ENCODE results near the gene MARVELD1.

MARVELD1 gene

GRCh38 chr10:97717627-97718026 is 4.1 kb downstream of the MARVELD1 start:
- H3K4me3 ChIP-seq (ENCODE audit: low read depth, low read length), result no peak overlapping the region
- DNase-seq (ENCODE audit: low read depth), result no peak
- TF ChIP-seq, protein P1, sequence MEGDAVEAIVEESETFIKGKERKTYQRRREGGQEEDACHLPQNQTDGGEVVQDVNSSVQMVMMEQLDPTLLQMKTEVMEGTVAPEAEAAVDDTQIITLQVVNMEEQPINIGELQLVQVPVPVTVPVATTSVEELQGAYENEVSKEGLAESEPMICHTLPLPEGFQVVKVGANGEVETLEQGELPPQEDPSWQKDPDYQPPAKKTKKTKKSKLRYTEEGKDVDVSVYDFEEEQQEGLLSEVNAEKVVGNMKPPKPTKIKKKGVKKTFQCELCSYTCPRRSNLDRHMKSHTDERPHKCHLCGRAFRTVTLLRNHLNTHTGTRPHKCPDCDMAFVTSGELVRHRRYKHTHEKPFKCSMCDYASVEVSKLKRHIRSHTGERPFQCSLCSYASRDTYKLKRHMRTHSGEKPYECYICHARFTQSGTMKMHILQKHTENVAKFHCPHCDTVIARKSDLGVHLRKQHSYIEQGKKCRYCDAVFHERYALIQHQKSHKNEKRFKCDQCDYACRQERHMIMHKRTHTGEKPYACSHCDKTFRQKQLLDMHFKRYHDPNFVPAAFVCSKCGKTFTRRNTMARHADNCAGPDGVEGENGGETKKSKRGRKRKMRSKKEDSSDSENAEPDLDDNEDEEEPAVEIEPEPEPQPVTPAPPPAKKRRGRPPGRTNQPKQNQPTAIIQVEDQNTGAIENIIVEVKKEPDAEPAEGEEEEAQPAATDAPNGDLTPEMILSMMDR (conservative IDR thresholded peaks at IDR 0.05; ENCODE audit: low read depth, low read length), result no peak

DNA sequence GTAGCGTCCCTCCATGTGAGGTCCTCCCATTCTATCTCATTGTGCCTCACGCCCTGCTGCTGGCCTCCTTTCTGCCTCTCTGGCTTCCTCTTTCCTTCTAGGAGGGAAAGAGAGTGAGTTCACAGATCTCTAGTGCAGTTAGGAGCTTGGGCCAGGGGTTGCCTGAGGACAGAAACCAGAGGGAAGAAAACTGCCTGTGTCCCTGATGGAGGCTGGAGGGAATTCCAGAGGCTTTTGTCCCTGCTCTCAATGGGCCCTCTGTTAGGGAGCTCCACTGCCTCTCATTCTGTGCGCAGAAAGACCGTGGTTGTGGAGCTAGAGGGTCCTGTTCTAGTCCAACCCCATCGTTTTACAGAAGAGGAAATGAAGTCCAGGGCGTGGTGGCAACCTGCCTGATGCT is 4.6 kb downstream of the MARVELD1 start:
- TF ChIP-seq, protein P1 (conservative IDR thresholded peaks at IDR 0.05; ENCODE audit: low read depth, low read length), result no peak
- no peak overlapping the region for H3K4me3 ChIP-seq (ENCODE audit: low read depth, low read length)
- no peak for DNase-seq (ENCODE audit: low read depth)

- no peak overlapping the region for H3K4me3 ChIP-seq (ENCODE audit: low read depth, low read length)
- TF ChIP-seq, protein P1 (conservative IDR thresholded peaks at IDR 0.05; ENCODE audit: low read depth, low read length), result no peak
Observed at GRCh38 chr10:97718659-97719142, 5.2 kb downstream of the MARVELD1 start.

DNA sequence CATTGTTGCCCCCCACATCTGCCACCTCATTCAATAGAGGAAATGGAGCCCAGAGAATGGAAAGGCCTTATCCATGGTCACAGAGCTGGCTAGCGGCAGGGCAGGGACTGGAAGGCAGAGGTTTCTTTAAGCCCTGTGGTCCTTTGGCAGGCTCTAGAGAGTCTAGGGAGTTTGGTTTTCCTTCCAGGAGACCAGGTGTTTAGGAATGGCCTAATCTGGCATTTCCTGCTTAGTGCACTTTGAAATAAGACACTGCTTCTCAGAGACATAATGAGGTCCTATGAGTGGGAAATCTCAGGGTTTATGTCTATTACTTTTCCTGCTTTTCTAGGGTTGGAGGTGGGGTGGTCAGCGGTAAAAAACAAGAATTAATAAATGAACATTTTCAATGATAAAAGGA is 6.1 kb downstream of the MARVELD1 start:
- no peak overlapping the region for H3K4me3 ChIP-seq (ENCODE audit: low read depth, low read length)
- TF ChIP-seq, protein P1 (conservative IDR thresholded peaks at IDR 0.05; ENCODE audit: low read depth, low read length), result no peak
- DNase-seq (ENCODE audit: low read depth), result no peak

More at GRCh38 chr10:97718659-97719142, 5.2 kb downstream of the MARVELD1 start:
- DNase-seq (ENCODE audit: low read depth), result no peak

DNA sequence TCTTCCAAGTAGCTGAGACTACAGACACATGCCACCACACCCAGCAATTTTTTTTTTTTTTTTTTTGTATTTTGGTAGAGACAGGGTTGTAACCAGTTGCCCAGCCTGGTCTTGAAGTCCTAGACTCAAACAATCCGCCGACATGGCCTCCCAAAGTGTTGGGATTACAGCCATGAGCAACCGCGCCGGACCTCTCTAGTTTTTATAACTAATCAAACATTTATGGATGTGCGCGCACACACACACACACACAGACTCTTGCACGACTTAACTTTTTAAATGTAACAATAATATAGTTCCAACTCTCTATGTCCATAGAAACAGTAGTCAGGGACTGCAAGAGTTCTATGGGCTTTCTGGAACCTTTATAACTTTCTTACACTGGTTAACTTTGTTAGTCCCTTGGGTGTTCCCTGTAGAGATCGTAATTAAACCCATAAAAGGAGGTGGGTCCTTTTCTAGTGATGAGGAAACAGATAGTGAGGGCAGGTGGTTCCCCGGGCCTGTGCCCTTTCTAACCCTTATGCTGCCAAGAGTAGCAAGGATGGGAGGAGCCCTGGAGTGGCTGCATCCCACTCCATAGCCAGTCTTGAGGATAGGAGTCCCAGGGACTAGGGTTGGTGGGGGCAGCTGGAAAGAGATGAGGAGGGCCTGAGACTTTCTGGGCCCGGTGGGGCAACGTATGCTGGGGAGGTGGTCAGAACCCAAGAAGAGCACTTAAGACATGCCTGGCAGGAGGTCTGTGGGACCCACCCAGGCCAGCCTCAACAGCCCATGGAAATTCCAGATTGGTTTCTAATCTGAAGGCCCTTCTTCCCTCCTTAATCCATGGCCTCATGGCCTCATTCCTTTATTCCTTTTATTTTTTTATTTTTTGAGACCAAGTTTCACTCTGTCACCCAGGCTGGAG is 8.6 kb downstream of the MARVELD1 start:
- no peak overlapping the region for H3K4me3 ChIP-seq (ENCODE audit: low read depth, low read length)
- no peak for DNase-seq (ENCODE audit: low read depth)
- TF ChIP-seq, protein P1 (conservative IDR thresholded peaks at IDR 0.05; ENCODE audit: low read depth, low read length), result no peak

DNA sequence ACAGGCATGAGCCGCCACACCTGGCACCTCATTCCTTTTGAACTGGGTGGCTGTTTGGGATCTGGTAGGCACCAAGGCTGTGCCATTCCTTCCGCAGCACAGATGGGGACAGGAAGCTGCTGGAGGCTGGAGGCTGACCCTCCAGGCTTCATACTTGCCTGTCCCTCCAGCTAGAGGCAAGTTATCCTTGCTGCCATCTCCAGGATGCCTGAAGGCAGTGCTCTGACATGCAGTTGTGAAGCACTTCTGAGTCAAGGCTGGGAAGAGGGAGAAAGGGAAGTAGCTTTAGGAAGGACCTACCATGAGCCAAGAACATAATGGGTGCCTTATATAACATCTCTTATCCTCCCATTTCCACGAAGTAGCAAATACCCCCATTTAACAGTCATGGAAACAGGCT is 9.5 kb downstream of the MARVELD1 start:
- DNase-seq (ENCODE audit: low read depth), result no peak
- H3K4me3 ChIP-seq (ENCODE audit: low read depth, low read length), result no peak overlapping the region
- TF ChIP-seq, protein P1 (conservative IDR thresholded peaks at IDR 0.05; ENCODE audit: low read depth, low read length), result no peak

All from choroid plexus epithelial cell (primary cell).